Neural progenitor cell (in vitro differentiated cells): ENCODE data around the gene SAMD1. TPM values are rescaled to one million over a fixed set of nuclear protein-coding genes. Genes with fewer than 3 reads are reported as not detected.

Experiments used
- DNase-seq: peaks from one replicate; pipeline ENCODE4 v3.0.0-alpha.2; 2016; ENCODE audit warnings: low spot score
- H2AFZ ChIP-seq: fragments of 200-600 bp; sonication (generic); replicated peaks from 2 replicates; pipeline ENCODE4 v1.6.1; 2016; ENCODE audit warnings: antibody characterized with exemption
- H3F3A ChIP-seq: fragments of 200-600 bp; sonication (generic); 2 replicates; pipeline ENCODE4 v1.6.1; 2016; ENCODE audit warnings: antibody characterized with exemption, low read depth
- H3K27ac ChIP-seq: fragments of 200-600 bp; sonication (generic); 2 replicates; pipeline ENCODE4 v1.5.1; 2016; ENCODE audit warnings: mild to moderate bottlenecking
- H3K27me3 ChIP-seq: fragments of 200-600 bp; sonication (generic); 2 replicates; pipeline ENCODE4 v1.6.1; 2016; ENCODE audit warnings: mild to moderate bottlenecking, moderate library complexity
- H3K36me3 ChIP-seq: fragments of 200-600 bp; sonication (generic); 2 replicates; pipeline ENCODE4 v1.5.1; 2016
- H3K4me1 ChIP-seq: fragments of 200-600 bp; sonication (generic); 2 replicates; pipeline ENCODE4 v1.6.1; 2016; ENCODE audit warnings: mixed run types
- H3K4me2 ChIP-seq: fragments of 200-600 bp; sonication (generic); 2 replicates; pipeline ENCODE4 v1.6.1; 2016
- H3K4me3 ChIP-seq: fragments of 200-600 bp; sonication (generic); 2 replicates; pipeline ENCODE4 v1.5.1; 2016
- H3K79me2 ChIP-seq: fragments of 200-600 bp; sonication (generic); 2 replicates; pipeline ENCODE4 v1.6.1; 2016; ENCODE audit warnings: low read depth
- H3K9ac ChIP-seq: fragments of 200-600 bp; sonication (generic); 2 replicates; pipeline ENCODE4 v1.6.1; 2016
- H3K9me3 ChIP-seq: fragments of 200-600 bp; sonication (generic); 2 replicates; pipeline ENCODE4 v1.5.1; 2016; ENCODE audit warnings: low read depth
- H4K20me1 ChIP-seq: fragments of 200-600 bp; sonication (generic); 2 replicates; pipeline ENCODE4 v1.6.1; 2016; ENCODE audit warnings: low read depth
- H3K27ac Mint-ChIP-seq: 3 replicates; pipeline ENCODE4 v1.8.0; 2021; ENCODE audit warnings: mixed read lengths
- H3K27me3 Mint-ChIP-seq: 2 replicates; pipeline ENCODE4 v1.8.0; 2022; ENCODE audit warnings: low read depth, mild to moderate bottlenecking, inconsistent platforms, moderate library complexity, mixed read lengths; ENCODE audit not compliant: insufficient read depth
- H3K36me3 Mint-ChIP-seq: 3 replicates; pipeline ENCODE4 v1.8.0; 2021; ENCODE audit warnings: mixed read lengths
- H3K4me1 Mint-ChIP-seq: 3 replicates; pipeline ENCODE4 v1.8.0; 2021; ENCODE audit warnings: mixed read lengths
- H3K4me3 Mint-ChIP-seq: 3 replicates; pipeline ENCODE4 v1.8.0; 2021; ENCODE audit warnings: mild to moderate bottlenecking, moderate library complexity, mixed read lengths
- H3K9me3 Mint-ChIP-seq: 3 replicates; pipeline ENCODE4 v1.8.0; 2020; ENCODE audit warnings: mixed read lengths
- EZH2 ChIP-seq: fragments of 200-600 bp; sonication (generic); IDR thresholded peaks from 2 replicates; pipeline ENCODE4 v1.6.1; 2017; ENCODE audit warnings: antibody characterized with exemption, mild to moderate bottlenecking, moderate library complexity
- EZH2phosphoT487 ChIP-seq: fragments of 200-600 bp; sonication (generic); IDR thresholded peaks from 2 replicates; pipeline ENCODE4 v1.6.1; 2017; ENCODE audit warnings: antibody characterized with exemption
- total RNA-seq: library from RNA; depleted of rRNA; stranded (reverse); fragments of >200 nt; gene quantifications from 2 replicates; pipeline ENCODE4 v1.2.3, GENCODE V29; 2015; ENCODE audit warnings: low replicate concordance
- TF ChIP-seq, protein P1 (sequence below): fragments of 200-600 bp; sonication (generic); IDR thresholded peaks from 2 replicates; pipeline ENCODE4 v1.5.1; 2017; ENCODE audit warnings: antibody characterized with exemption, mild to moderate bottlenecking

Gene SAMD1
- total RNA-seq, 1 donor from 2014 or later, result 22.1 TPM

GRCh38 chr19:14102756-14103155, 12.2 kb upstream of the SAMD1 start:
- H3K4me1 ChIP-seq, result no peaks in the 10 kb centered on the region
- no peaks in the 10 kb centered on the region for H3K27me3 ChIP-seq
- no peak overlapping the region for H3K9ac ChIP-seq
- peaks cover 12% of the 10 kb centered on the region for H3K36me3 Mint-ChIP-seq
- no peak overlapping the region for H3K27ac Mint-ChIP-seq
- peaks cover 3% of the 10 kb centered on the region for H4K20me1 ChIP-seq
- no peaks in the 10 kb centered on the region for H3K4me1 Mint-ChIP-seq
- no peaks in the 10 kb centered on the region for H3K36me3 ChIP-seq
- no peak overlapping the region for H3K27ac ChIP-seq
- no peaks in the 10 kb centered on the region for H3F3A ChIP-seq
- no peak overlapping the region for H3K4me3 Mint-ChIP-seq
- H3K9me3 Mint-ChIP-seq, result no peaks in the 10 kb centered on the region
- DNase-seq, result no peak
- H3K9me3 ChIP-seq, result no peaks in the 10 kb centered on the region
- no peaks in the 10 kb centered on the region for H3K79me2 ChIP-seq
- TF ChIP-seq, protein P1, sequence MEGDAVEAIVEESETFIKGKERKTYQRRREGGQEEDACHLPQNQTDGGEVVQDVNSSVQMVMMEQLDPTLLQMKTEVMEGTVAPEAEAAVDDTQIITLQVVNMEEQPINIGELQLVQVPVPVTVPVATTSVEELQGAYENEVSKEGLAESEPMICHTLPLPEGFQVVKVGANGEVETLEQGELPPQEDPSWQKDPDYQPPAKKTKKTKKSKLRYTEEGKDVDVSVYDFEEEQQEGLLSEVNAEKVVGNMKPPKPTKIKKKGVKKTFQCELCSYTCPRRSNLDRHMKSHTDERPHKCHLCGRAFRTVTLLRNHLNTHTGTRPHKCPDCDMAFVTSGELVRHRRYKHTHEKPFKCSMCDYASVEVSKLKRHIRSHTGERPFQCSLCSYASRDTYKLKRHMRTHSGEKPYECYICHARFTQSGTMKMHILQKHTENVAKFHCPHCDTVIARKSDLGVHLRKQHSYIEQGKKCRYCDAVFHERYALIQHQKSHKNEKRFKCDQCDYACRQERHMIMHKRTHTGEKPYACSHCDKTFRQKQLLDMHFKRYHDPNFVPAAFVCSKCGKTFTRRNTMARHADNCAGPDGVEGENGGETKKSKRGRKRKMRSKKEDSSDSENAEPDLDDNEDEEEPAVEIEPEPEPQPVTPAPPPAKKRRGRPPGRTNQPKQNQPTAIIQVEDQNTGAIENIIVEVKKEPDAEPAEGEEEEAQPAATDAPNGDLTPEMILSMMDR, result no peak
- TF ChIP-seq EZH2 (no peak), EZH2phosphoT487 (no peak)
- H2AFZ ChIP-seq, result no peak overlapping the region
- H3K4me3 ChIP-seq, result no peak overlapping the region
- H3K4me2 ChIP-seq, result no peak overlapping the region
- no peaks in the 10 kb centered on the region for H3K27me3 Mint-ChIP-seq

DNA sequence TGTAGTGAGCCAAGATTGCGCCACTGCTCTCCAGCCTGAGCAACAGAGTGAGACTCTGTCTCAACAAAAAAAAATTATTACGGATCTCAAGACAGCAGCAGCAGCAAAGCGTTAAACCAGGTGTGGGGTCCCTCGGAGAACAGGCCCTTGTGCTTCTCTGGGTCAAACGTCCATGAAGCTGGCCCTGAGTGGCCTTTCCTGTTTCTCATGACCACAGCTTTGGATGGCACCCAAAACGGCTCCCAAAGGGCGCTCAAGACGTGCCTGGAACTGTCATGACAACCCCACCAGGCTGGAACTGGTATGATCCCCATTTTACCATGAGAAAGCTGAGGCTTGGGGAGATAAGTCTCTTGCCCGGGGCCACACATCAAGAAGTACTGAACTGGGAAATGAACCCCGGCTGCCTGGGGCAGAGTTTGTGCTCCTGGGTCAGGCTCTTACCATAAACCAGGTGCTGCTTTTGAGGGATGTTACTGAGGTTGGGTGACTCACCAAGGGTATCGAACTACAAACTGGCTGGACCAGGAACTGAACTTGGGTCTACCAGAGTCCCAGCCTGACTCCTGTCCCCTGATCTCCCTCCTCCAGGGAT, 11.6 kb upstream of the SAMD1 start:
- H3K4me1 Mint-ChIP-seq, result no peaks in the 10 kb centered on the region
- Histone ChIP-seq H3K9me3 (no peaks in the 10 kb centered on the region), H3K27me3 (no peaks in the 10 kb centered on the region), H3K4me3 (no peak overlapping the region), H3K4me2 (no peak overlapping the region), H3K79me2 (no peaks in the 10 kb centered on the region), H3F3A (no peaks in the 10 kb centered on the region), H2AFZ (no peak overlapping the region), H4K20me1 (peaks cover 3% of the 10 kb centered on the region), H3K27ac (no peak overlapping the region), H3K9ac (no peak overlapping the region), H3K36me3 (no peaks in the 10 kb centered on the region), H3K4me1 (no peaks in the 10 kb centered on the region)
- peaks cover 14% of the 10 kb centered on the region for H3K36me3 Mint-ChIP-seq
- H3K27me3 Mint-ChIP-seq, result no peaks in the 10 kb centered on the region
- H3K4me3 Mint-ChIP-seq, result no peak overlapping the region
- no peak overlapping the region for H3K27ac Mint-ChIP-seq
- TF ChIP-seq EZH2, result no peak
- no peak for TF ChIP-seq EZH2phosphoT487
- TF ChIP-seq, protein P1, result no peak
- DNase-seq, result no peak
- H3K9me3 Mint-ChIP-seq, result no peaks in the 10 kb centered on the region

GRCh38 chr19:14101003-14101545, 10.5 kb upstream of the SAMD1 start:
- no peaks in the 10 kb centered on the region for H3K36me3 ChIP-seq

More at GRCh38 chr19:14101003-14101545, 10.5 kb upstream of the SAMD1 start:
- H4K20me1 ChIP-seq, result peaks cover 3% of the 10 kb centered on the region
- no peaks in the 10 kb centered on the region for H3K79me2 ChIP-seq
- no peaks in the 10 kb centered on the region for H3K4me1 ChIP-seq
- Mint-ChIP-seq H3K4me3 (no peak overlapping the region), H3K36me3 (peaks cover 19% of the 10 kb centered on the region), H3K27me3 (peaks cover 2% of the 10 kb centered on the region), H3K9me3 (no peaks in the 10 kb centered on the region), H3K27ac (no peak overlapping the region), H3K4me1 (no peaks in the 10 kb centered on the region)
- H2AFZ ChIP-seq, result no peak overlapping the region
- H3F3A ChIP-seq, result no peaks in the 10 kb centered on the region
- H3K9me3 ChIP-seq, result no peaks in the 10 kb centered on the region
- DNase-seq, result no peak
- no peaks in the 10 kb centered on the region for H3K27me3 ChIP-seq
- no peak overlapping the region for H3K4me3 ChIP-seq
- no peak overlapping the region for H3K9ac ChIP-seq
- no peak overlapping the region for H3K27ac ChIP-seq
- H3K4me2 ChIP-seq, result no peak overlapping the region
- TF ChIP-seq EZH2phosphoT487 (no peak), EZH2 (no peak)
- TF ChIP-seq, protein P1, result no peak
